Measurements from ENCODE around the gene DDC.
"Not testable (repeated sequence)": the region's sequence is repeated elsewhere in the genome, so short reads cannot be mapped to it uniquely, and the experiment has no call there.

DDC gene

DNA sequence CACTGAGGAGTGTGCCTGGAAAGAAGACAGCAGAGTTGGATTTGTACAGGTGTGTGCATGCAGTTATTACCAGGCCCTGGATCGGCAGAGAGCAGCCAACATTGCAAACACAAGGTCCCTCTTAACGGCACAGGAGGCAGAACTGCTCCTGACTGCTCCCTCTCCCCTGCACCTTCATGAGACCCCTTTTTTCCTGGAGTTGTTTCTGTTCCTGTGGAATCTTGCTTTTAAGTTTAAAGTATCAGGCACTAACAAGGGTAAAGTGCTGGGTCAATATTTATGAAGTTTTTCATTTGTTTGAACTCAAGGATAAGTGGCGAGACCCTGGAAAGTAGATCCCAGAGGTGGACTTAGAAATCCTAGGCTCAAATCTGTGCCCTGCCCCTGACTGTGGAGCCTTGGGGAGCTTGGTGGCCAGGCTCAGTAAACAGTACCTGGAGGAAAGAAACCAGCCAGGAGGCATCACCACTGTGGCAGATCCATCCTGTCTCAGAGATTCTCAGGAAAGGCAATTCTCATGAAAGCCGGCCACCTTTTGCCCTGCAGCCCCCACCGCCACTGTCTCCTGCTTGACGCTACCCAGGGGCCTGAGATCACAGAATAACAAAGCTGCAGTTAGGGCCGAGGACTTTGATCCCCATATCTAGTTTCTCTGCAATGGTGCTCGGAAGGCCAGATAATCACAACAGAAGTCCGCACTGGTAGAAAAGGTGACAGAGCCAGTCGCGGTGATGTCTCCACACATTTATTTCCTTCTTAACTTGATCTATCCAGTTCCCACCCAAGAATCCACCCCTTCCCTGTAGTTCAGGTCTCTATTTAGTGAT is 36.7 kb downstream of the DDC start:
- no peak for DNase-seq (ENCODE audit: low read depth)

DNA sequence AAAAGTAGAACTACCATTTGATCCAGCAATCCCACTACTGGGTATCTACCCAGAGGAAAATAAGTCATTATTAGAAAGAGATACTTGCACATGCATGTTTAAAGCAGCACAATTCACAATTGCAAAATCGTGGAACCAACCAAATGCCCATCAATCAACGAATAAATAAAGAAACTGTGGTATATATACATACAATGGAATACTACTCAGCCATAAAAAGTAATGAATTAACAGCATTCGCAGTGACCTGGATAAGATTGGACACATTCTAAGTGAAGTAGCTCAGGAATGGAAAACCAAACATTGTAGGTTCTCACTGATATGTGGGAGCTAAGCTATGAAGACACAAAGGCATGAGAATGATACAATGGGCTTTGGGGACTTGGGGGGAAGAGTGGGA is 45.9 kb downstream of the DDC start:
- not testable (repeated sequence) for DNase-seq (ENCODE audit: low read depth)

DNA sequence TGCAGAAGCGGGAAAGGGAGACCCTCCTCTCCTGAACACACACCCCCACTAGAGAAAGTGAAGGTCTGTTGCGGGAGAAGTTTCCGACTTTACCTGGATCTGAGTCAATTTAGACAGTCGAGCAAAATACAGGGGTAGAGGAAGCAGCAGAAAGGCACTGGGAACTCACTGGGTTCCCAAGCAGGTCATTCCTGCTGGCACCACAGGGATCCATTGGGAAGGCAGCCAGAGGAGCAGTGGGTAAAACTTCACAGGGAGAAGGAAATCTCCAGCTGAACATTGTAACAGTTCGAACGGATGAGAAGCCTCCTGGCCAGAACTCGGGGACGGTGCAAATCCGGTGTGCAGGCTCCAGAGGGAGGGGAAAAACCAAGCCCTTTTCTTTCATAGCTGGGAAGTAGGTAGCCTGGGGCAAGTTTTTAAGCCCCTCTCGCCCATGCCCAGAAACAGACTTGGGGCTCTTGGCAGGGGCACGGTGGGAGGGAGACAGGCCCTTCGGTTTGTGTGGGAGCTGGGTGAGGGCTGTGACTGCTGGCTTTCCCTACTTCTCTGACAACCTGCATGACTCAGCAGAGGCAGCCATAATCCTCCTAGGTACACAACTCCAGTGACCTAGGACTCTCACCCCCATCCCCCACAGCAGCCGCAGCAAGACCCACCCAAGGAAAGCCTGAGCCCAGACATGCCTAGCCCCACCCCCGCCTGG is 51.9 kb downstream of the DDC start:
- DNase-seq (ENCODE audit: low read depth) = no peak

DNA sequence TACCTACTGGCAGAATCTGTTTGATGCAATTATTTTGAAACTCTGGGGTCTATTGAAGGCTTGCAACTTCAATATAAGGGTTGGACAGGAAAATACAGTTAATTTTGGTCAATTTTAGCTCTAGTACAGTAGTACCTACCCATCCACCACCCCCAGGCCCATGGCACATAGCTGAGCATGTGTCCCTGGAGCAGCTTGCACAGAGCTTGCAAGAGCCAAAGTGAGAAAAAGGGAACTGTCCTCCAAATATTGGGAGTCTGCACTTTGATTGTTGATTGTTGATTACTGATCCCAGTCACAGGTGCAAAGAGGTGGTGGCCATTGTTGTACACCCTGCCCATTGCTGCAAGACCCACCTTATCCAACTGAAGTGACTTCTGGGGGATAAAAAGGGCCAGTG is 52.8 kb downstream of the DDC start:
- no peak for DNase-seq (ENCODE audit: low read depth)

DNA sequence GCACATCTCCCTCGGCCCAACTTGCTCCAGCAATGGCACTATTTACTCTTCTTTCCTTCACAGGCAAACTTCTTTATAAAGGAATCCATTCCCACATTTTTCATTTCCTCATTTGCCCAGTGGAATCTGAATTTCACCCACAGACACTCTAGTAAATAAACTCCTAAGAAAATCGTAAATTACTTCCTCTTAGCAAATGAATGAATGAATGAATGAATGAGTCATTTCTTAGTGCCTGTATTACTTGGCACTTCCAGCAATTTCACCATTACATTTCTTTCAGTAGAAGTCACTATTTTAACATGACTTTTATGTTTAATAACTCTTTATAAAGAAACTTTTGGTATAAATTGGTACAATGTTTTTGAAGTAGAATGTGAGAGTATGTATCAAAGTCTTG is 55.7 kb downstream of the DDC start:
- no peak for DNase-seq (ENCODE audit: low read depth)

DNA sequence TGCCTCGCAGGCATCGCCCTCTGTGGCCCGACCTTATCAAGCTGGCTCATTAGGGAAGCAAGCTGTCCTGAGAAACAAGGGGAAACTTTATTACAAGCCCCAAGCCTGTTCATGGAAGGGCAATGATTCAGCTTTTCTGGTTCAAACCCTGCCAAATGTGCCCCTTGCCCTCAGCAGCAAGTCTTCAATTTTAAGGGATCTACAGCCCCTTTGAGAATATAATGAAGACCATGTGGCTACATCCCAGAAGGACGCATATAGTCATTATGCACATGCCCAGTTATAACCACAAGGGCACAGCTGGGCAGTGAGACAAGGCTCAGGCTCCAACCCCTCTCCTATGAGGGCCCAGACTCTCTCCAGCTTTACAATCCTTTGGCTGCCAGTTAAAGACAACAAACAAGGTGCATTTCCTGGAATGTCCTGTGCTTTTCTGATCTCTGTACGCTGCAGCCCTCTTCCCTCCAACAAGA is 56.7 kb downstream of the DDC start:
- DNase-seq (ENCODE audit: low read depth) = no peak

DNA sequence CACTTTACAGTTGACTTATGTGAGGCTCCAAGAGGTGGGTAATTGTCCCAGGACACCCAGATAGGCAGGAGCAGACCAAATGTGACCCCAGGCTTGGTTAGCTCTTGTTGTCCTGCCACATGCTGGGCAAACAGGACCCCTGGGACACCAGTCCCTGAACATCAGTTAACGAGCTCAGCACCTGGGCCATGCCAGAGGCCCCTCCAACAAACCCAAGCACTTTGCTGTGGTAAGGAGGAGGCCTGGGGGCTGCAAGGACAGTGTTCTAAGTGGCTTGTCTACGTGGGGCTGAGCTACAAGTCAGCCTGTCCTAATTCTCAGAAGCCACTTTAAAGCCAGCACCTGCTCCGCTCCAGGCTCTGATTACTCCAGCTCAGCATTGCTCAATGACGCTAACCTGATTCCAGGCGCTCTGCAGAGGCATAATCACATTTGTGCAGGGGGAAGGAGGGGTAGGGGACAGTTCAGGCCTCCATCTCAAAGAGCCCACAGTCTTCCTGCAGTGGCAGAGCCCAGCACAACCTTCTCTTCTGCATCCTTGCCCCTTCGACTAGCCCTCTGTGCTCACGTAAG is 57.2 kb downstream of the DDC start:
- no peak for DNase-seq (ENCODE audit: low read depth)

DNA sequence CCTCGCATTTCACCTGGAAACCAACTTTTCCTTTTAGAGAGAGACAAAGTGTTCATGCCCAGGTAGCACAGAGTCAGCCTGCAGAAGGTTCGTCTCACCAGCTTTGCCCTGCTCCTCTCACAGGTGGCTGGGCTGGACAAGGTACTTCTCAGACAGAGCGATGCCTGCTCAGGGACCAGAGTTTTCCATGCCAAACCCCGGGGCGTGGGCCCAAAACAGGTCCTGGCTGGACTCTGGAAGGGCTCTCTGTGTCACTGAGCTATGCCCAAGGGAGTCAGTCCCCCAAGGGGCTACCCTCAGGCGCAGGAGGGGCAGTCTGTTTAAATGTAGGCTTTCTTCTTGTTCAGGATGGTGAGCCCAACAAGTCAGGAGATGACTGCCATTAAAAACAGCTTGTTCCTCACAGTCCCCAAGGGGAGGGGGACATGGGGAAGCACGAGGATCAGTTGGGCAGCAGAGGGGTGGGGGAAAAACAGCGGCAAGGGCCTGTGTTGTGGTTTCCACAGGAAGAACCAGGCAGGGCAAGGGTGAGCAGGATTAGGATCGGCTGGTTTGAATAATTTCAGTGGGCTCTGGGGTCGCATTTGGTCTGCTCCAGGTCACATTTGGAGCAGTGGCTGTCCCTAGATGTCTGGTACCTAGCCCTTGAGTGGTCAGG is 59.5 kb downstream of the DDC start:
- DNase-seq (ENCODE audit: low read depth) = no peak

DNA sequence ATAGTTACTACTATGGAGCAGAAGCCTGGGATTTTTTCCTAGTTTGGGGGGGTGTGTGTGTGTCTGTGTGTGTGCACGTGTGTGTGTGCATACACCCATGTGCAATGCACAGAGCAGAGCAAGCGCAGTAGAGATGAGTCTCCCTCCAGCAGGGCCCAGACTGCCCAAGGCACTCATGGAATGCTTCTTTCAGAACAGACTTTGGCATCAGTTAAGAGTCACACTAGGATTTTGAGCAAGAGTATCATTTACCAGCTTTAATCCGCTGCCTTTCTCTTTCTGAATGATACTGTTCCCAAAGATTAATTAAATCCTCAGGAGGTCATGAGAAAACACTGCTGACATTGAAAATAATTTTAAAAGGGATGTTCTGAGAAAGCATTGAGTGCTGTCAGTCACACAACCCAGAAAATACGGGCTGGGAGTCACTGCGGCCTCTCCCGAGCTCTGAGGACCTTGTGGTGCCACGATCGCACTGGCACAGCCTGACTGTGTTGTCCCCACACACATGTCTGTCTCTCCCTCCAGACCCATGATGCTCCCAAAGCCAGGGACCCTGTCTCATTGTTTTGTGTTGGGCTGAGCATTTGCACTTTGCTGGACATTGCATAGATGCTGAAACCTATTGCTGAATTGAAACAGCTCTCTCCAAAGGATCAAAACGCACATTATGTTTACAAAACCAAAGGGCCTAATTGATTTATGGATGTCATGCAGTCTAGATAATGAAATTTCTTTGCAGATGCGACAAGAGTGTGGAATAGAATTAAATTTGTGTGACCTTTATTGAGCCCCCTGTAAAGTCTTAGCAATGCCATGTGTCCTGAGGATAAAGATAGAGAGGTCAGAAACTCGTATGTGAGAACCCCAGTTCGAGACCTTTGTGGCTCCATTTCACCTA is 60.3 kb downstream of the DDC start:
- DNase-seq (ENCODE audit: low read depth) = peak; percentile 87

DNA sequence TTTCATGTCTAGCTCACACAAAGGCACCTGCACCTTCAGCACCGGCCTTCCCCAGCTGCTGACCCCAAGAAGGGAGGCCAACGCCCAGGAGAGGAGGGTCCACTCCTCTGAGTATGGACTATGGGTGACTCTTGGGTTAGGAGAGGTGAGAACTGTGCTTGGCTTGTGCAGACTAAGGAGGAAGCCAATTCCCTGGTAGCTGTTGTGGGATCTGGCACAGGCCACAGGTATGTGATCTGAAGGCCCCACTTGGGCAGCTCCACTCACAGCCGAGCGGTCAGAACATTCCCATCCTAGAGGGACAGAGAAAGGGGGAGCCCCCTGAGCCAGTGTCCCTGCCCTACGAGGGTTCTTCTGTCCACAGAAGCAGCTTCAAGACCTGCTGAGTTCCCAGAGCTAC is 62.3 kb downstream of the DDC start:
- DNase-seq (ENCODE audit: low read depth) = peak; percentile 53

DNA sequence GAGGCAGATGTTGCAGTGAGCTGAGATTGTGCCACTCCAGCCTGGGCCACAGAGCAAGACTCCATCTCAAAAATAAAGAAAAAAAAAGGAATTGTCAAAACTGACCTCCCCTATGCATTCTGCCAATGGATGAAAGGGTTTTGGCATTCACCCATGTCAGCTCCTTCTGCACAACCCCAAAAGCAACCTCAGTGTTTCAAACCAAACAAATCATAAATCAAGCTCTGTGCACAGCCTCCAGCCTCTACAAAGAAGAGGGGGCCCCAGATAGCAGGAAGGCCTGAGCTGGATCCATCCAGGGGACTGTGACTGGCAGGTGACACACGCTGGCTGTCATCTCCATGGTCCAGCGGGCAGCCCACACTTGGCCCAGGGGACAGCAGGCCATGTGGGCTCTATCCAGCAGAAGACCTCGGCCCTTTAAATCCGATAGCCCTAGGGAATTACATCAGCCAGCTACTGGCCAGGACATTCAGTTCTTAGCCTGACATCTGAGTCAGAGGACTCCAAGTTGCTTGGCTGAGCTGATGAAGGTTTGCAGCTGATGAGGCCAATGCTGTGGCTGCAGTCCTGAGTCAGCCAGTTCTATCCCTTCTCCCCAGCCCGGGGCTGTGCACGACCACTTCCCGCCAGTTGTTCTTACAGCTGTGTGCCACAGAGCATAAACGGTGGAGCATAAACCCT is 63.1 kb downstream of the DDC start:
- DNase-seq (ENCODE audit: low read depth) = peak; percentile 97

DNA sequence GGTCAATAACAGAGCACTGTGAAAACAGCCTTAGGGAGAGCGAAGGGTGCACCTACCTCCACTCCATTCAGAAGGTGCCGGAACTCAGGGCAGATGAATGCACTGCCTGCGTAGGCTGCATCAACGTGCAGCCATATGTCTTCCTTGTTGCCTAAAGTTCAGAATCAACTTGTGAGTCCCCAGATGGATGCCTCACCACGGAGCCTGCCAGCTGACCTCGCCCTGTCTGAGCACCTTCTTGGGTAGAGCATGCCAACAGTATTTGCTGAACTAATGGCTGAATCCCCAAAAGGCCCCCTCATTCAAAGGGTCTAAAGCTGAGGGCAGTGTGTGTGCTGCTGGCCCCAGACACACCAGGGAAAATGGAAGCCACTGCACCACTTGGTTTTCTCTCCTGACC is 66.1 kb downstream of the DDC start:
- DNase-seq (ENCODE audit: low read depth) = no peak

DNA sequence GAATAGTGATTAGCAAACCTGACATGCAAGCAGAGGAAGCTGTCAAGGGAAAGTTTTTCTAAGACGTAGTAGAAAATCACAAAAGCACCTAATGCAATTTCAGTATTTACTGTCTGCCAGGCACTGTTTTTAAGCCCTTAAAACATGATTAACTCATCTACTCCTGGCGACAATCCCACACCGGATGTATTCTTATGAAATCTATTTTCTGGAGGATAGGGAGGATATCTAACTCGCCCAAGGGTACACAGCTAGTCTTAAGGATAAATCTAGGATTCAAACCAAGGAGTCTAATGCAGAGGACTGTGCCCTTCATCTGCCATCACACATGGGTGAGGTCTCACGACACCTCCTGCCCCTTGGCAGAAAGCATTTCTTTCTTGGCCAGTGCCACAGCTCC is 67.2 kb downstream of the DDC start:
- DNase-seq (ENCODE audit: low read depth) = peak; percentile 80

DNA sequence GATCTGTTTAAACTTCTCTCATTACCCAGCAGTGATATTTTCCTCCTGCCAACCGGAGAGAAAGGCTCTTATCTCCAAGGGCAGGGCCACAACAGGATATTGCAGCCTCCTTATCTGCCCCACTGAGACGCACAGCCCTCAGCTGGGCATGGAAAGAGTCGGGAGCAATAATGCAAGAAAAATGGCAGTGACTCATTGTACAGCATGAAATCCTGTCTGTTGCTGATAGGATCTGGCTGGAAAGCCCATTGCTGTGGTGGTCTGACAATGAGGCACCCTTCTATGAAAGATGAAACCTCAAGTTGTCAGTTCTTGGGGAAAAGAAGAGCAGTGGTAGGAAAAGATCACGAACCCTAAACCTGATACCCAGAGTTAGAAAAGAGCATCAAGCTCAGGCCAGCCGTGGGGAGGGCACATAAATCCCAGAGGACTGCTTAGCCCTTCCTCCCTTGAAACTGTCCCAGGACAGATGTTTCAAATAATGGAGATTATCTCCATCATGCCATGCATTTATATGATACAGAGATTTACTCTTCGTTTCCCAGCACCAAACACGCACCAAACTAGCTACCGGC is 68.0 kb downstream of the DDC start:
- DNase-seq (ENCODE audit: low read depth) = peak; percentile 94

DNA sequence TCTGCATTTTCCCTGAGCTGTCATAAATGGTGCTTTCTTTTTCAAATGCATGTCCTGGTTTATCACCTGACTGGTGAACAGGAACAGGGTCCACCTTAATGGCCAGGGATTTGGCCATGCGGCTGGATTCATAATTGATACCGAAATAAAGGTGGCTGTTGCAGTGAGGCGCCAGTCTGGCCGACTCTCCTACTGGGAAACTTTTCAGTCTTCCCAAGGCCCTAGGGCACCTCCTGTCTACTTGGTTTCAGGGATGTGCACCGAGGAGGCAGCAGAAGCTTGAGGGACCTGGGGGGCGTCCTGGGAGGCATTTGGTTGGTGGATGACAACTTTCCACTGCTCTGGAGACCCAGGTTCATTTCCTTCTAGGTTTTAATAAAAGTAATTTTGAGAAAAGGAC is 68.6 kb downstream of the DDC start:
- no peak for DNase-seq (ENCODE audit: low read depth)

DNA sequence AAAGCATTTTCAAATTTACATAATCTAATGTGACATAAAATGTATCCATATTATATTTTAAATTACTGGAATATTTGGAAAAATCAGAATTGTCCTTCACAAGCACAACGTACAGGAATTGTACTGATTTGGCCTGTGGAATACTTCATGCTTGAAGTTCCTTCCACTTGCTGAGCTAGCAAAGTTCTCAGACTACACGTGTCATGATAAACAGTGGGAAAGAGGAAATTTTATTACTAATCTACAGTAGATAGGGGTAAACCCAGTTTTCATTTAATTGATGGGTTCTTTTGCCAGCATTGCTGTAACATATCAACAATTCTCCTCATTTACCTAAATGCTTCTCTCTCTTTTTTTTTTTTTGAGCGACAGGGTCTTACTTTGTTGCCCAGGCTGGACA is 69.5 kb downstream of the DDC start:
- no peak for DNase-seq (ENCODE audit: low read depth)

DNA sequence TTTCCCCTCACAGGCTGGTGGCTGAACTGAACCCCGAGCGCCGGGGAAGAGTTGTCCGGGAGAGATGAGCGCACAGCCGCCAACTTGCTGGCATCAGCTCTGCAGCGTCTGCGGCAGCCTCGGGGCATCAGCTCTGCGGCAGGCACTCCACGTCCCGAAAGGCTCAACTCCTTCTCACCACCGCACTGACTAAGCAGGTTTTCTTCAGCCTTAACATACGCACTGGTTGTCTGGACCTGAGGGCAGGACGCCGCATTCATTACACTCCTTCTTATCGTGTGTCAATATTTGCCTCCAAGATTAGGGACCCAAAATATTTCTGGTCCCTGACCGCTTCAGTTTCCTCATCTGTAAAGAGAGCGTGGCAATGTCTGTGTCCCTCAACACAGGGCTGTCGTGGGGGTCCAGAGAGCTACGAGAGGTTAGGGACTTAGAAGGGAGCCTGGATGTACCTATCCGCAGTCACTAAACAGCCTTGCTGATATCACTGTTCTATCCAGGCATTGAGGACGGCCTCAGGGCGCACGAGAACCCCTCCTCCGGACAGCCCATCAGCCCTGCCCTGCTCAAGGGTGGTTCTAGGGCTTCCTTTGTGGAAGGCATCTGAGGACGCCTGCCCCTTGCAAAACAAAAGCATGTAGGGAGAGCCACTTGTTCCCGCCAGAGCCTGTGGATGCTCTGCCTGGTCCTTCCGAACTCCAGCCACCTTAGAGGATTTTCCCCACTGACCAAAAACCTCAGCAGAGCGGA is 72.3 kb downstream of the DDC start:
- DNase-seq (ENCODE audit: low read depth) = no peak

DNA sequence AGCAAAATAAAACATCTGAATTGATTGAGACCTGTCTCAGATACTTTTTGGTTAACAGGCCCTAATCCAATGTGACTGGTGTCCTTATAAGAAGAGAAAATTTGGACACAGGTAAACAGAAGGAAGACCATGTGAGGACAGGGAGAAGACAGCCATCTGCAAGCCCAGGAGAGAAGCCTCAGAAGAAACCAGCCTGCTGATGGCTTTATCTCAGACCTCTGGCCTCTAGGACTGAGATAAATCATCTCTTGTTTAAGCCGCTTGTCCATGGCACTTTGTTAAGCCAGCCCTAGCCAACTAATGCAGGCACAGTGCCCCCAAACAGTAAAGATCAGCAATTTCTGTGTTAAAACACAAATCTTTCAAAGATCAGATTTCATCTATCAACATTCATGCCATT is 73.3 kb downstream of the DDC start:
- DNase-seq (ENCODE audit: low read depth) = no peak

DNA sequence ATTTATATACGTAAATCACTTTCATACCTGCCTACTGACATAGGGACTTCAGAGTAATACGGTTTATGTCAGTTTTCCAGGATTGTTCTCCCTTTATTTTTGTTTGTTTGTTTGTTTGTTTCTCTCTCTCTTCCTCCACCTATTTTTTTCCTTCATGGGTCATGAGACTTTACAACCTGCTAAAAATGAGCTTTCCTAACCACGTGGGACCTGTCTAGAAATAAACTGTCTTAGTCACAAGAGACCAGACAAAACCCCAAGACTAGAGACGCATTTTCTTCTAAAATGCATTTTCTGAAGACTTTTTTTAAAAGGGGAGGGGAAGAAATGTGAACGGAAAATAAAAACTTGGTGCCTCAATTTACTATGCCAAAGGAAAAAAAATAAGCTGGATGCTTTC is 74.0 kb downstream of the DDC start:
- no peak for DNase-seq (ENCODE audit: low read depth)

DNA sequence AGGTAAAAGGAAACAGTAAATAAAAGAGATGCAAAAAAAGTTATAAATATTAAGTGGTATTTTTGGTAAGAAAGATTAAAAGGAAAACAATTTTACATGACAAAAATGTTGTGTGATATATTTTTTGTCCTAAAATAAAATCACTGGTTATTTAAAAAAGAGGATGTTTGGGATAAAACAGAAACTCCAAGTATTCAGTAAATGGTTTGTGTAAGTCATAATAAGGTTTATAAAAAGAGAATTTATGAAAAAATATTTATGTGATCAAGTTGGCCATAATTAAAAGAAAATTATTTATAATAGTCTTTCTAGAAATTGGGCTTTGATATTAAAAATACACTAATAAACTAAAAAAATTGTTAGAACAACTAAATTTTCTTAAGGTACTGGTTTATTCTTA is 76.8 kb downstream of the DDC start:
- DNase-seq (ENCODE audit: low read depth) = no peak

Data from fibroblast of gingiva (primary cell).